ENCODE measurements around the gene PPP1R15B.

GRCh38 chr1:204431310-204432184, 19.9 kb upstream of the PPP1R15B start:
- TF ChIP-seq CEBPB (IDR thresholded peaks at IDR 0.05; ENCODE audit: low read depth, low read length) (peak; percentile 41; the same call in 1 of the 2 replicates), CTCF (conservative IDR thresholded peaks at IDR 0.05; ENCODE audit: low read depth, low read length) (peak; percentile 78), POLR2A (IDR thresholded peaks at IDR 0.05; ENCODE audit: low read depth, low read length) (no peak), BHLHE40 (IDR thresholded peaks at IDR 0.05; ENCODE audit: low read depth, low read length) (no peak), USF2 (IDR thresholded peaks at IDR 0.05; ENCODE audit: low read depth, low read length) (no peak), RFX5 (IDR thresholded peaks at IDR 0.05; ENCODE audit: low read depth, low read length) (no peak), NFE2L2 (IDR thresholded peaks at IDR 0.05; ENCODE audit: low read depth, low read length) (no peak), CHD1 (IDR thresholded peaks at IDR 0.05; ENCODE audit: low read depth, low read length) (no peak), SMC3 (IDR thresholded peaks at IDR 0.05; ENCODE audit: low read depth, low read length) (peak; percentile 81)
